H9 (cell line): ENCODE data around the gene MTX3. TPM values are rescaled to one million over a fixed set of nuclear protein-coding genes. Genes with fewer than 3 reads are reported as not detected.

Experiments used
- DNase-seq: peaks from one replicate; pipeline ENCODE4 v3.0.0-alpha.2; 2017
- H2AFZ ChIP-seq: one replicate; pipeline ENCODE4 v1.6.1; 2013; ENCODE audit warnings: mild to moderate bottlenecking, low read length, control low read depth, moderate library complexity
- H2AK5ac ChIP-seq: 2 replicates; pipeline ENCODE4 v1.6.1; 2013; ENCODE audit warnings: low read length, control low read depth, mixed read lengths; ENCODE audit not compliant: insufficient read length
- H2BK120ac ChIP-seq: one replicate; pipeline ENCODE4 v1.6.1; 2013; ENCODE audit warnings: low read depth, mild to moderate bottlenecking, low read length, control low read depth, inconsistent platforms; ENCODE audit not compliant: poor library complexity, severe bottlenecking
- H2BK12ac ChIP-seq: 2 replicates; pipeline ENCODE4 v1.6.1; 2013; ENCODE audit warnings: low read length, control low read depth, mixed read lengths, low read depth; ENCODE audit not compliant: insufficient read length
- H2BK15ac ChIP-seq: 2 replicates; pipeline ENCODE4 v1.6.1; 2013; ENCODE audit warnings: low read depth, low read length, control low read depth
- H2BK20ac ChIP-seq: one replicate; pipeline ENCODE4 v1.6.1; 2013; ENCODE audit warnings: low read depth, mild to moderate bottlenecking, low read length, control low read depth, inconsistent platforms; ENCODE audit not compliant: poor library complexity, severe bottlenecking
- H2BK5ac ChIP-seq: 2 replicates; pipeline ENCODE4 v1.6.1; 2013; ENCODE audit warnings: low read length, control low read depth, mixed read lengths; ENCODE audit not compliant: insufficient read length
- H3K14ac ChIP-seq: 2 replicates; pipeline ENCODE4 v1.6.1; 2013; ENCODE audit warnings: low read length, control low read depth; ENCODE audit not compliant: insufficient read depth
- H3K18ac ChIP-seq: 2 replicates; pipeline ENCODE4 v1.6.1; 2013; ENCODE audit warnings: low read depth, mild to moderate bottlenecking, mixed read lengths, low read length, control low read depth; ENCODE audit not compliant: insufficient read length
- H3K23ac ChIP-seq: 2 replicates; pipeline ENCODE4 v1.6.1; 2013; ENCODE audit warnings: low read length, control low read depth, mixed read lengths, low read depth; ENCODE audit not compliant: insufficient read length
- H3K23me2 ChIP-seq: 2 replicates; pipeline ENCODE4 v1.6.1; 2013; ENCODE audit warnings: low read depth, mild to moderate bottlenecking, mixed read lengths, low read length, control low read depth; ENCODE audit not compliant: insufficient read length, poor library complexity, severe bottlenecking
- H3K27ac ChIP-seq: 2 replicates; pipeline ENCODE4 v1.5.1; 2013; ENCODE audit warnings: low read length, control low read depth, mixed read lengths, low read depth; ENCODE audit not compliant: insufficient read length
- H3K27me3 ChIP-seq: 2 replicates; pipeline ENCODE4 v1.6.1; 2013; ENCODE audit warnings: low read length, control low read depth, inconsistent platforms; ENCODE audit not compliant: insufficient read depth
- H3K4ac ChIP-seq: 2 replicates; pipeline ENCODE4 v1.6.1; 2013; ENCODE audit warnings: low read depth, mild to moderate bottlenecking, control low read depth, inconsistent platforms, low read length, moderate library complexity
- H3K4me1 ChIP-seq: 2 replicates; pipeline ENCODE4 v1.6.1; 2013; ENCODE audit warnings: low read length, control low read depth, inconsistent platforms; ENCODE audit not compliant: insufficient read depth
- H3K4me2 ChIP-seq: 2 replicates; pipeline ENCODE4 v1.6.1; 2013; ENCODE audit warnings: low read length, control low read depth, mixed read lengths; ENCODE audit not compliant: insufficient read length, insufficient read depth
- H3K56ac ChIP-seq: 2 replicates; pipeline ENCODE4 v1.6.1; 2013; ENCODE audit warnings: low read depth, mild to moderate bottlenecking, mixed read lengths, low read length, control low read depth; ENCODE audit not compliant: insufficient read length
- H3K79me1 ChIP-seq: 2 replicates; pipeline ENCODE4 v1.6.1; 2013; ENCODE audit warnings: low read depth, mild to moderate bottlenecking, moderate library complexity, low read length, control low read depth, inconsistent platforms; ENCODE audit not compliant: insufficient read depth, poor library complexity, severe bottlenecking
- H3K79me2 ChIP-seq: 2 replicates; pipeline ENCODE4 v1.6.1; 2013; ENCODE audit warnings: low read length, control low read depth, inconsistent platforms; ENCODE audit not compliant: insufficient read depth
- H3K9ac ChIP-seq: 2 replicates; pipeline ENCODE4 v1.6.1; 2013; ENCODE audit warnings: low read length, control low read depth, mixed read lengths; ENCODE audit not compliant: insufficient read length; ENCODE audit errors: extremely low read depth
- H3K9me3 ChIP-seq: one replicate; pipeline ENCODE4 v1.6.1; 2013; ENCODE audit warnings: low read depth, low read length, inconsistent platforms; ENCODE audit not compliant: control insufficient read depth
- H3T11ph ChIP-seq: one replicate; pipeline ENCODE4 v1.6.1; 2013; ENCODE audit warnings: mild to moderate bottlenecking, low read length, control low read depth, inconsistent platforms
- H4K20me1 ChIP-seq: one replicate; pipeline ENCODE4 v1.6.1; 2013; ENCODE audit not compliant: control insufficient read depth, insufficient read length, insufficient read depth
- H4K5ac ChIP-seq: 2 replicates; pipeline ENCODE4 v1.6.1; 2013; ENCODE audit warnings: low read depth, mild to moderate bottlenecking, mixed read lengths, low read length, control low read depth; ENCODE audit not compliant: insufficient read length
- H4K8ac ChIP-seq: replicated peaks from 2 replicates; pipeline ENCODE4 v1.6.1; 2013; ENCODE audit warnings: low read length, control low read depth, mixed read lengths, low read depth; ENCODE audit not compliant: insufficient read length
- H4K91ac ChIP-seq: 2 replicates; pipeline ENCODE4 v1.6.1; 2013; ENCODE audit warnings: low read depth, mild to moderate bottlenecking, moderate library complexity, mixed read lengths, low read length, control low read depth; ENCODE audit not compliant: insufficient read length
- H3K27ac Mint-ChIP-seq, 3 experiments: 2 replicates in 2 of 3; 3 replicates in 1 of 3; pipeline ENCODE4 v1.8.0; 2020 to 2021; ENCODE audit warnings: mixed read lengths in 3 of 3, mild to moderate bottlenecking in 1 of 3, moderate library complexity in 1 of 3
- H3K27me3 Mint-ChIP-seq: 2 replicates; pipeline ENCODE4 v1.8.0; 2021; ENCODE audit warnings: low read depth, mild to moderate bottlenecking, moderate library complexity, mixed read lengths
- H3K36me3 Mint-ChIP-seq, 3 experiments: 2 replicates in 2 of 3; 3 replicates in 1 of 3; pipeline ENCODE4 v1.8.0; 2020 to 2021; ENCODE audit warnings: low read depth in 3 of 3, mixed read lengths in 3 of 3; ENCODE audit not compliant: insufficient read depth in 1 of 3
- H3K4me1 Mint-ChIP-seq, 2 experiments: 2 replicates each; pipeline ENCODE4 v1.8.0; 2020; ENCODE audit warnings: mixed read lengths in 2 of 2
- H3K4me3 Mint-ChIP-seq, 2 experiments: 2 replicates in 1 of 2; 3 replicates in 1 of 2; pipeline ENCODE4 v1.8.0; 2020 to 2021; ENCODE audit warnings: mild to moderate bottlenecking in 2 of 2, mixed read lengths in 2 of 2, moderate library complexity in 1 of 2
- H3K9me3 Mint-ChIP-seq, 2 experiments: 2 replicates in 1 of 2; 3 replicates in 1 of 2; pipeline ENCODE4 v1.8.0; 2020; ENCODE audit warnings: mild to moderate bottlenecking in 2 of 2, mixed read lengths in 2 of 2, moderate library complexity in 1 of 2
- WGBS: extraction: QIAGEN DNeasy Blood & Tissue Kit; methylation state at CpG from one replicate; pipeline ENCODE4 v1.1.7; 2013; ENCODE audit warnings: missing lambda C conversion rate, low lambda C conversion rate, mixed read lengths; ENCODE audit not compliant: insufficient read length; ENCODE audit errors: extremely low coverage; 5-methylcytosine and 5-hydroxymethylcytosine counted together
- total RNA-seq: library from RNA; stranded (reverse); gene quantifications from 2 replicates; pipeline ENCODE4 v1.2.1, GENCODE V29; 2021
- TF ChIP-seq, protein P1 (sequence below): fragments of 200-600 bp; sonication (generic); conservative IDR thresholded peaks from 3 replicates; pipeline ENCODE4 v1.8.0; 2021; ENCODE audit warnings: antibody characterized with exemption, mild to moderate bottlenecking

Gene MTX3
- total RNA-seq, 1 experiment from 2014 or later, result 24.1 TPM

- Mint-ChIP-seq H3K4me1 (no peaks in the 10 kb centered on the region), H3K36me3 (peaks cover 23 to 86% (median 78%) of the 10 kb centered on the region in 3 experiments; a peak in 6 of 7 replicates), H3K4me3 (no peak overlapping the region), H3K27ac (no peak overlapping the region), H3K9me3 (no peaks in the 10 kb centered on the region), H3K27me3 (no peaks in the 10 kb centered on the region)
- H3K14ac ChIP-seq, result no peak overlapping the region
- H2BK15ac ChIP-seq, result no peak overlapping the region
- H3K23me2 ChIP-seq, result no peaks in the 10 kb centered on the region
- H3K9me3 ChIP-seq, result no peaks in the 10 kb centered on the region
- H2AK5ac ChIP-seq, result no peak overlapping the region
- H4K8ac ChIP-seq, result no peak overlapping the region
- TF ChIP-seq, protein P1, sequence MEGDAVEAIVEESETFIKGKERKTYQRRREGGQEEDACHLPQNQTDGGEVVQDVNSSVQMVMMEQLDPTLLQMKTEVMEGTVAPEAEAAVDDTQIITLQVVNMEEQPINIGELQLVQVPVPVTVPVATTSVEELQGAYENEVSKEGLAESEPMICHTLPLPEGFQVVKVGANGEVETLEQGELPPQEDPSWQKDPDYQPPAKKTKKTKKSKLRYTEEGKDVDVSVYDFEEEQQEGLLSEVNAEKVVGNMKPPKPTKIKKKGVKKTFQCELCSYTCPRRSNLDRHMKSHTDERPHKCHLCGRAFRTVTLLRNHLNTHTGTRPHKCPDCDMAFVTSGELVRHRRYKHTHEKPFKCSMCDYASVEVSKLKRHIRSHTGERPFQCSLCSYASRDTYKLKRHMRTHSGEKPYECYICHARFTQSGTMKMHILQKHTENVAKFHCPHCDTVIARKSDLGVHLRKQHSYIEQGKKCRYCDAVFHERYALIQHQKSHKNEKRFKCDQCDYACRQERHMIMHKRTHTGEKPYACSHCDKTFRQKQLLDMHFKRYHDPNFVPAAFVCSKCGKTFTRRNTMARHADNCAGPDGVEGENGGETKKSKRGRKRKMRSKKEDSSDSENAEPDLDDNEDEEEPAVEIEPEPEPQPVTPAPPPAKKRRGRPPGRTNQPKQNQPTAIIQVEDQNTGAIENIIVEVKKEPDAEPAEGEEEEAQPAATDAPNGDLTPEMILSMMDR, result no peak
- H4K91ac ChIP-seq, result no peak overlapping the region
- no peaks in the 10 kb centered on the region for H3K4me1 ChIP-seq
- H3K18ac ChIP-seq, result no peak overlapping the region
- no peak overlapping the region for H2BK120ac ChIP-seq
- H3K4me2 ChIP-seq, result no peak overlapping the region
- no peak overlapping the region for H3K9ac ChIP-seq
- no peak overlapping the region for H3K4ac ChIP-seq
- no peak overlapping the region for H2AFZ ChIP-seq
- WGBS, result no CpG with 5 or more reads among the region's 1 CpG
- H4K5ac ChIP-seq, result no peak overlapping the region
- DNase-seq, result no peak
- no peak overlapping the region for H3K23ac ChIP-seq
- H2BK5ac ChIP-seq, result no peak overlapping the region
- H3K56ac ChIP-seq, result no peak overlapping the region
- H3K27ac ChIP-seq, result no peak overlapping the region
- no peaks in the 10 kb centered on the region for H3K79me2 ChIP-seq
- H3K79me1 ChIP-seq, result no peaks in the 10 kb centered on the region
- no peaks in the 10 kb centered on the region for H4K20me1 ChIP-seq
- no peak overlapping the region for H2BK20ac ChIP-seq
- H2BK12ac ChIP-seq, result no peak overlapping the region
- no peak overlapping the region for H3T11ph ChIP-seq
- no peaks in the 10 kb centered on the region for H3K27me3 ChIP-seq
Measured at GRCh38 chr5:79982136-79982535, 8.9 kb downstream of the MTX3 start.
